ENCODE results near the gene NTRK2.

GRCh38 chr9:85054017-85054416 is 384.5 kb downstream of the NTRK2 start:
- TF ChIP-seq POLR2AphosphoS5 (IDR thresholded peaks at IDR 0.05; ENCODE audit: low read depth, low read length) (no peak), SIN3A (IDR thresholded peaks at IDR 0.05; ENCODE audit: borderline replicate concordance, insufficient read depth, low read length) (no peak), FOXP2 (optimal IDR thresholded peaks at IDR 0.05; ENCODE audit: borderline replicate concordance, extremely low read depth, extremely low read length, insufficient read depth) (no peak), TAF1 (IDR thresholded peaks at IDR 0.05; ENCODE audit: borderline replicate concordance, insufficient read depth, low read length) (no peak)
- TF ChIP-seq, protein P1, sequence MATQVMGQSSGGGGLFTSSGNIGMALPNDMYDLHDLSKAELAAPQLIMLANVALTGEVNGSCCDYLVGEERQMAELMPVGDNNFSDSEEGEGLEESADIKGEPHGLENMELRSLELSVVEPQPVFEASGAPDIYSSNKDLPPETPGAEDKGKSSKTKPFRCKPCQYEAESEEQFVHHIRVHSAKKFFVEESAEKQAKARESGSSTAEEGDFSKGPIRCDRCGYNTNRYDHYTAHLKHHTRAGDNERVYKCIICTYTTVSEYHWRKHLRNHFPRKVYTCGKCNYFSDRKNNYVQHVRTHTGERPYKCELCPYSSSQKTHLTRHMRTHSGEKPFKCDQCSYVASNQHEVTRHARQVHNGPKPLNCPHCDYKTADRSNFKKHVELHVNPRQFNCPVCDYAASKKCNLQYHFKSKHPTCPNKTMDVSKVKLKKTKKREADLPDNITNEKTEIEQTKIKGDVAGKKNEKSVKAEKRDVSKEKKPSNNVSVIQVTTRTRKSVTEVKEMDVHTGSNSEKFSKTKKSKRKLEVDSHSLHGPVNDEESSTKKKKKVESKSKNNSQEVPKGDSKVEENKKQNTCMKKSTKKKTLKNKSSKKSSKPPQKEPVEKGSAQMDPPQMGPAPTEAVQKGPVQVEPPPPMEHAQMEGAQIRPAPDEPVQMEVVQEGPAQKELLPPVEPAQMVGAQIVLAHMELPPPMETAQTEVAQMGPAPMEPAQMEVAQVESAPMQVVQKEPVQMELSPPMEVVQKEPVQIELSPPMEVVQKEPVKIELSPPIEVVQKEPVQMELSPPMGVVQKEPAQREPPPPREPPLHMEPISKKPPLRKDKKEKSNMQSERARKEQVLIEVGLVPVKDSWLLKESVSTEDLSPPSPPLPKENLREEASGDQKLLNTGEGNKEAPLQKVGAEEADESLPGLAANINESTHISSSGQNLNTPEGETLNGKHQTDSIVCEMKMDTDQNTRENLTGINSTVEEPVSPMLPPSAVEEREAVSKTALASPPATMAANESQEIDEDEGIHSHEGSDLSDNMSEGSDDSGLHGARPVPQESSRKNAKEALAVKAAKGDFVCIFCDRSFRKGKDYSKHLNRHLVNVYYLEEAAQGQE (IDR thresholded peaks at IDR 0.05; ENCODE audit: insufficient read depth in 1 of 2, low read depth in 2 of 2, low read length in 2 of 2): no peak

All from PFSK-1 (cell line).